ENCODE measurements around the gene ZBTB48.

DNA sequence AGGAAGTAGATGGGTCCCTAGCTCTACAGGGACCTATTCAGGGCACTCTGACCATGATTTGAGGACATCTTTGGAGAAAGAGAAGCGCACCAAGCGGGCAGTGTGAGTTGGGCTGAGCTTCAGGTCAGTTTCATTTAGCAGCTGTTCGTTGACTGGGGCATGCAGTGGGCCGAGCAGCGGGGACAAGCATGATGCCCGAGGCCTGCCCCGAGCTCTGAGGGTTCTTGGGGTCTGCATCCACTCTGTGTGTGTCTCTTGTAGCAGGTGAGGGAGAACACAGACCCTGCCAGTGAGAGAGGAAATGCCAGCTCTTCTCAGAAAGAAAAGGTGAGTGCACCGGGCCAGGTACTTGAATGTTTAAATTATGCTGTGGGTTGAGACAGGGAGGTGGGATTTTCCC, 50.2 kb downstream of the ZBTB48 start:
- TF ChIP-seq CTCF (IDR thresholded peaks at IDR 0.05) (no peak), POLR2A (IDR thresholded peaks at IDR 0.05) (no peak), POLR2AphosphoS5 (IDR thresholded peaks at IDR 0.05) (no peak)

Measured in prostate gland (tissue), 2 donors.